Activated T-helper 1 cell treated with anti-CD3 and anti-CD28 coated beads, Interleukin-12 subunit alpha, Interleukin-12 subunit beta, Interleukin-2, Interleukin-4 antibody, amounts not matched to agents 30 ng/mL and 10 ng/mL and 1 ng/mL, durations not matched to agents 14 hours and 24 hours and 36 hours (primary cell): Measurements from ENCODE around the gene KIF15. TPM values are rescaled to one million over a fixed set of nuclear protein-coding genes. Genes with fewer than 3 reads are reported as not detected.

ENCODE experiments used
- DNase-seq: peaks from one replicate; pipeline ENCODE4 v3.0.0; 2021; ENCODE audit warnings: low spot score
- H3K27ac Mint-ChIP-seq: one replicate; pipeline ENCODE4 v1.8.0; 2021; ENCODE audit warnings: mild to moderate bottlenecking, mixed read lengths
- H3K27me3 Mint-ChIP-seq: one replicate; pipeline ENCODE4 v1.8.0; 2022; ENCODE audit warnings: mild to moderate bottlenecking, moderate library complexity, mixed read lengths; ENCODE audit not compliant: insufficient read depth
- H3K36me3 Mint-ChIP-seq: one replicate; pipeline ENCODE4 v1.8.0; 2021; ENCODE audit warnings: low read depth, mixed read lengths
- H3K4me1 Mint-ChIP-seq: one replicate; pipeline ENCODE4 v1.8.0; 2021; ENCODE audit warnings: low read depth, mixed read lengths
- H3K4me3 Mint-ChIP-seq: one replicate; pipeline ENCODE4 v1.8.0; 2021; ENCODE audit warnings: mild to moderate bottlenecking, moderate library complexity, mixed read lengths
- H3K9me3 Mint-ChIP-seq: one replicate; pipeline ENCODE4 v1.8.0; 2021; ENCODE audit warnings: mixed read lengths
- intact Hi-C: fragments of 100-400 bp; cut with micrococcal nuclease; formaldehyde crosslinking; loops from one replicate; pipeline ENCODE4 v1.15.1; 2024
- total RNA-seq: library from RNA; stranded (reverse); gene quantifications from 2 replicates; pipeline ENCODE4 v1.2.3, GENCODE V29; 2022

The KIF15 gene
- total RNA-seq, 1 donor from 2014 or later = 25.5 TPM

- H3K4me1 Mint-ChIP-seq = no peaks in the 10 kb centered on the region
- DNase-seq = no peak
- no peaks in the 10 kb centered on the region for H3K36me3 Mint-ChIP-seq
- no peak overlapping the region for H3K4me3 Mint-ChIP-seq
- intact Hi-C loops = no loop called here
- H3K27ac Mint-ChIP-seq = no peak overlapping the region
- H3K27me3 Mint-ChIP-seq = peaks cover 3% of the 10 kb centered on the region
- no peaks in the 10 kb centered on the region for H3K9me3 Mint-ChIP-seq
Observed at GRCh38 chr3:44892689-44893088, 131.1 kb downstream of the KIF15 start.

DNA sequence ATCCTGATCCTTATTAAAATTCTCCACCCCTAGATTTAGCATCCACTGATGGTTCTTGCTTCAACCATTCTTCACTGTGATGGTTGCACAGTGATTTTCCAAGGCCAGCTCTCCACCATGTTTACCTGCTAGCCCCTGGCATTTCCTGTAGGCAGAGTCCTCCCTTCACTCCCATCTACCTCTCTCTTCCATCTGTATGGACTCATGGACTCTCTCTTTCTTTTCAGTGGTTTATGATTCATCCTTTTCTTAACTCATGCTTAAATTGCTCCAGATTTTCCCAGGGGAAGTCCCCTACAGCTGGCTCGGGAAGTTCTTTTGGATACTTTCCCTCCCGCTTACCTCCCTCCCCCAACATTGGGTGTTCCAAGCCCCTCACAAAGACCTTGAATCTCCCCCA lies 131.5 kb downstream of the KIF15 start:
- H3K9me3 Mint-ChIP-seq = no peaks in the 10 kb centered on the region
- H3K4me3 Mint-ChIP-seq = no peak overlapping the region
- no peaks in the 10 kb centered on the region for H3K36me3 Mint-ChIP-seq
- no peak overlapping the region for H3K27ac Mint-ChIP-seq
- no peak for DNase-seq
- peaks cover 3% of the 10 kb centered on the region for H3K27me3 Mint-ChIP-seq
- H3K4me1 Mint-ChIP-seq = no peaks in the 10 kb centered on the region
- intact Hi-C loops = no loop called here

DNA sequence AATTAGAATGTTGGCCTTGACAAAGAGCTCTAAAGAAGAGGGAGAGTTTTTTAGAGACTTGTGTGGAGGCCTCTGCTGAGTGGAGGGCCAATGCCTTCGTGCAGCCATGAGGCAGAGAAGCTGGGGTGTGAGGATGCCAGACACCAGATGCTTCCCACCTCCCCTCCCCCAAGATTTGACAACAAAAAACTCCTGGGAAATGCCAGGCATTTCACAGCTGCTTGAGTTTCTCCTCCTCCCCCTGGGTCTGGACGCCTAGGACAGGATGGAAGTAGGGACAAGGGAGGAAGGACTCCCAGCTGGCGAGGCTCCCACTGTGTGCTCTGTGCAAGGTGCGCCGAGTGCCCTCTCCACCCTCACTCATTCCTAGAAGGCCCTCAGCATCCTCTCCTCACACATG lies 132.9 kb downstream of the KIF15 start:
- H3K27me3 Mint-ChIP-seq = peaks cover 3% of the 10 kb centered on the region

DNA sequence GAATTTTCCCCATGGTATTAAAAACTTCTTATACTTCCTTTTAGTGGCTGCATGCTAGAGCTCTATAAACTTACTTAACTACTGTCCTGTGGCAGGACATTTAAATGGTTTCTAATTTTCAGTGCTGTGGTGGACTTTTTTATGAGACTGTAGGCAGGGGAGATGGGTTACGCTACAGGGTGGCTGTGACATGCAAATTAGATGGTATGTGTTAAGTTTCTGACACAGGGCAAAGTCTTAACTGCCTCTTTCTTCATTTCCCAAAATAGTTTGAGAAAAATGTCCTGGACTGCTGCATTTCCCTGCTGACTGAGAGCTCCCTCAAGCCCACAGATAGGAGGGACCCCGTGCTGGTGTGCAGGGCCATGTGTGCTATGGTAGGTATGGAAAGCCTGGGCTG lies 134.8 kb downstream of the KIF15 start:
- Mint-ChIP-seq H3K36me3 (no peaks in the 10 kb centered on the region), H3K27me3 (no peaks in the 10 kb centered on the region), H3K4me3 (no peak overlapping the region), H3K4me1 (no peaks in the 10 kb centered on the region), H3K9me3 (no peaks in the 10 kb centered on the region), H3K27ac (no peak overlapping the region)
- DNase-seq = no peak
- intact Hi-C loops = no loop called here

More for the DNA sequence above, 132.9 kb downstream of the KIF15 start:
- intact Hi-C loops = no loop called here
- no peaks in the 10 kb centered on the region for H3K4me1 Mint-ChIP-seq
- DNase-seq = no peak
- H3K9me3 Mint-ChIP-seq = no peaks in the 10 kb centered on the region
- H3K27ac Mint-ChIP-seq = no peak overlapping the region
- H3K36me3 Mint-ChIP-seq = no peaks in the 10 kb centered on the region
- no peak overlapping the region for H3K4me3 Mint-ChIP-seq

DNA sequence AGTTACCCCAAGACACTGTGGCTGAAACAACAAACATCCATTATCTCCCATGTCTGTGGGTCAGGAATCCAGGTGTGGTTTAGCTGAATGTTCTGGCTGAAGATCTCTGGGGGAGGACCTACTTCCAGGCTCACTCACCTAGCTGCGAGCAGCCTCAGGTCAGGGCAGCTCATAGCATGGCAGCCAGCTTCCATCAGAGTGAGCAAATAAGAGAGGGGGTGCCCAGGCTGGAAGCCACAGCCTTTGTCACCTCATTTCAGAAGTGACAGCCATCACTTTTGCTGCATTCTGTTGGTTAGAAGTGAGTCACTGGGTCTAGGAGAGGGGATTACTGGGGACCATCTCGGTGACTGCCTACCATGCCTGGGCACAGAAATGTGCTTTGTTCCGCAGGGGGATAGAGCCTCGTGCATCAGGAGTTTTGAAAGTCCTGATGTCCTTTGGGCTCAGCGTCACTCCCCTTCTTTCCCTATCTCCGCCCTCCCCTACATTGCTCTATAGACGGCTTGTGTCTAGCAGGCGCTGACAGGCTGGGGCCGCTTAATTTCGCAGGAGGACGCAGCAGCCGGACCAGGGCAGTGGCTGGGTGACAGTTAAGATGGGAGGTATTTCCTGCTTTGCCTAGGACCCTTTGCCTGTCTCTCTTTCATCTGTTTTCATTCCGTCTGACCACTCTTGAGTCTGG lies 138.2 kb downstream of the KIF15 start:
- Mint-ChIP-seq H3K27me3 (no peaks in the 10 kb centered on the region), H3K27ac (no peak overlapping the region), H3K4me1 (no peaks in the 10 kb centered on the region), H3K9me3 (no peaks in the 10 kb centered on the region), H3K4me3 (no peak overlapping the region), H3K36me3 (no peaks in the 10 kb centered on the region)
- no peak for DNase-seq
- intact Hi-C loops = no loop called here

- intact Hi-C loops = no loop called here
- H3K9me3 Mint-ChIP-seq = no peaks in the 10 kb centered on the region
- no peak overlapping the region for H3K4me3 Mint-ChIP-seq
- H3K36me3 Mint-ChIP-seq = no peaks in the 10 kb centered on the region
- no peaks in the 10 kb centered on the region for H3K27me3 Mint-ChIP-seq
- no peak overlapping the region for H3K27ac Mint-ChIP-seq
- DNase-seq = no peak
- H3K4me1 Mint-ChIP-seq = no peaks in the 10 kb centered on the region
Observed at GRCh38 chr3:44902628-44903027, 141.0 kb downstream of the KIF15 start.

Other genes with a start within 250 kb of the KIF15 start
- gene ZKSCAN7, start 206.6 kb upstream of the KIF15 start, total RNA-seq = 0.73 and 0.80 TPM in 2 replicates
- 0.21 TPM in 1 of 2 replicates, not detected in the other for gene ZNF660, start 176.8 kb upstream of the KIF15 start, total RNA-seq
- gene ZNF197, start 136.8 kb upstream of the KIF15 start, total RNA-seq = 11.6 and 12.0 TPM in 2 replicates
- 4.8 and 5.5 TPM in 2 replicates for gene ZNF35, start 113.1 kb upstream of the KIF15 start, total RNA-seq
- gene ZNF502, start 49.1 kb upstream of the KIF15 start, total RNA-seq = 0.54 and 0.73 TPM in 2 replicates
- gene ZNF501, start 32.2 kb upstream of the KIF15 start, total RNA-seq = 1.5 and 1.6 TPM in 2 replicates
- gene KIAA1143, start 175 bp upstream of the KIF15 start, total RNA-seq = 39.2 and 40.4 TPM in 2 replicates
- gene TMEM42, start 100.1 kb downstream of the KIF15 start, total RNA-seq = 8.6 and 10.0 TPM in 2 replicates
- not detected in 2 replicates for gene TGM4, start 112.8 kb downstream of the KIF15 start, total RNA-seq
- 46.6 and 47.5 TPM in 2 replicates for gene ZDHHC3, start 214.4 kb downstream of the KIF15 start, total RNA-seq
- 93.6 and 94.4 TPM in 2 replicates for gene EXOSC7, start 214.4 kb downstream of the KIF15 start, total RNA-seq